ENCODE measurements around the gene PLOD2.

DNA sequence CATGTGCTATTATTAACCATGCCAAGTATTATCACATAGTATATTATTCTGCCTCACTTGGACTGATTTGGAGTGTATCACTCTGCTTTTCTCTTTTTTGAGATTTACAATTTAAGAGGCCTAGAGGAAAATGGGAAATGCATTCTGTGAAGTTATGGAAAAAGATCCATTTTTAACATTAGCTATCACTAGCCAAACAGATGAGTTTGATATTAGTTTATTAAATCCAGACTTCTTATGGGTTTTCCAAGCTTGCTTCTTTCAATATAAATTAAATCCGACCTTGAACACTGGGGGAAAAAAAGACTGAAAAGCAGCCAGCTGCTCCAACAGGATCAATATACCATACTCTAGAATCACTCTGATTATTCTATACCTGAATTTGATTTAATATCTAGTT is 30.1 kb upstream of the PLOD2 start:
- TF ChIP-seq, protein P1, sequence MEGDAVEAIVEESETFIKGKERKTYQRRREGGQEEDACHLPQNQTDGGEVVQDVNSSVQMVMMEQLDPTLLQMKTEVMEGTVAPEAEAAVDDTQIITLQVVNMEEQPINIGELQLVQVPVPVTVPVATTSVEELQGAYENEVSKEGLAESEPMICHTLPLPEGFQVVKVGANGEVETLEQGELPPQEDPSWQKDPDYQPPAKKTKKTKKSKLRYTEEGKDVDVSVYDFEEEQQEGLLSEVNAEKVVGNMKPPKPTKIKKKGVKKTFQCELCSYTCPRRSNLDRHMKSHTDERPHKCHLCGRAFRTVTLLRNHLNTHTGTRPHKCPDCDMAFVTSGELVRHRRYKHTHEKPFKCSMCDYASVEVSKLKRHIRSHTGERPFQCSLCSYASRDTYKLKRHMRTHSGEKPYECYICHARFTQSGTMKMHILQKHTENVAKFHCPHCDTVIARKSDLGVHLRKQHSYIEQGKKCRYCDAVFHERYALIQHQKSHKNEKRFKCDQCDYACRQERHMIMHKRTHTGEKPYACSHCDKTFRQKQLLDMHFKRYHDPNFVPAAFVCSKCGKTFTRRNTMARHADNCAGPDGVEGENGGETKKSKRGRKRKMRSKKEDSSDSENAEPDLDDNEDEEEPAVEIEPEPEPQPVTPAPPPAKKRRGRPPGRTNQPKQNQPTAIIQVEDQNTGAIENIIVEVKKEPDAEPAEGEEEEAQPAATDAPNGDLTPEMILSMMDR (IDR thresholded peaks at IDR 0.05 in 4 of 5, conservative IDR thresholded peaks at IDR 0.05 in 1 of 5), result no peak
- TF ChIP-seq POLR2A (IDR thresholded peaks at IDR 0.05), result no peak

Measured in gastrocnemius medialis (tissue), 4 donors.